Muscle of leg (tissue), 11 donors: ENCODE data around the gene PKD1L1. TPM values are rescaled to one million over a fixed set of nuclear protein-coding genes. Genes with fewer than 3 reads are reported as not detected.

Experiments used
- DNase-seq: peaks from one replicate; pipeline ENCODE4 v3.0.0; 2013
- H3K27ac ChIP-seq: one replicate; pipeline ENCODE4 v1.5.1; 2013; ENCODE audit warnings: mild to moderate bottlenecking, low read length, control low read depth
- H3K27me3 ChIP-seq: one replicate; pipeline ENCODE4 v1.6.1; 2013; ENCODE audit warnings: low read length; ENCODE audit not compliant: control insufficient read depth, insufficient read depth
- H3K36me3 ChIP-seq: one replicate; pipeline ENCODE4 v1.6.1; 2013; ENCODE audit warnings: low read length; ENCODE audit not compliant: control insufficient read depth, insufficient read depth
- H3K4me1 ChIP-seq: one replicate; pipeline ENCODE4 v1.6.1; 2013; ENCODE audit warnings: low read length; ENCODE audit not compliant: control insufficient read depth, insufficient read depth
- H3K4me3 ChIP-seq: one replicate; pipeline ENCODE4 v1.5.1; 2013; ENCODE audit warnings: low read length, control low read depth
- H3K9me3 ChIP-seq: replicated peaks from 2 replicates; pipeline ENCODE4 v1.6.1; 2013; ENCODE audit warnings: low read depth, low read length; ENCODE audit not compliant: control insufficient read depth
- WGBS: methylation state at CpG from one replicate; pipeline ENCODE4 v1.1.5; 2013; ENCODE audit warnings: missing lambda C conversion rate; ENCODE audit not compliant: insufficient coverage; 5-methylcytosine and 5-hydroxymethylcytosine counted together
- polyA plus RNA-seq, 8 donors: library from polyadenylated mRNA; unstranded; fragments of 120-200 nt; gene quantifications; one replicate each; pipeline versions ENCODE4 v1.2.1 to v1.2.3, GENCODE V29; 2013; ENCODE audit warnings: inconsistent platforms in 1 of 8, low replicate concordance in 1 of 8; ENCODE audit not compliant: insufficient read length in 8 of 8, insufficient read depth in 1 of 8
- total RNA-seq: library from RNA; stranded (reverse); fragments of 120-200 nt; gene quantifications from one replicate; pipeline ENCODE4 v1.2.4, GENCODE V29; 2013

Gene PKD1L1
- total and polyA plus RNA-seq, 9 donors = 0.27 to 1.9 (median 0.59) TPM

GRCh38 chr7:47878662-47879061 lies 69.6 kb downstream of the PKD1L1 start:
- no peak for DNase-seq
- Histone ChIP-seq H3K27ac (no peak overlapping the region), H3K4me1 (peaks cover 4% of the 10 kb centered on the region), H3K9me3 (no peaks in the 10 kb centered on the region), H3K27me3 (no peaks in the 10 kb centered on the region), H3K36me3 (no peaks in the 10 kb centered on the region), H3K4me3 (no peak overlapping the region)
- WGBS = 83% methylated on average over 3 of the region's 4 CpGs

GRCh38 chr7:47877336-47877735 lies 70.9 kb downstream of the PKD1L1 start:
- H3K4me3 ChIP-seq = no peak overlapping the region
- H3K27ac ChIP-seq = no peak overlapping the region
- no peaks in the 10 kb centered on the region for H3K4me1 ChIP-seq
- H3K9me3 ChIP-seq = no peaks in the 10 kb centered on the region
- H3K27me3 ChIP-seq = no peaks in the 10 kb centered on the region
- H3K36me3 ChIP-seq = no peaks in the 10 kb centered on the region
- no peak for DNase-seq
- 93% methylated on average over 7 of the region's 10 CpGs for WGBS

GRCh38 chr7:47875998-47876744 lies 72.1 kb downstream of the PKD1L1 start:
- WGBS = 64% methylated on average over 1 of the region's 2 CpGs
- no peak overlapping the region for H3K27ac ChIP-seq
- H3K9me3 ChIP-seq = no peaks in the 10 kb centered on the region
- H3K27me3 ChIP-seq = no peaks in the 10 kb centered on the region
- DNase-seq = no peak
- no peaks in the 10 kb centered on the region for H3K36me3 ChIP-seq
- H3K4me3 ChIP-seq = no peak overlapping the region
- no peaks in the 10 kb centered on the region for H3K4me1 ChIP-seq

- H3K9me3 ChIP-seq = no peaks in the 10 kb centered on the region
- DNase-seq = no peak
- no peaks in the 10 kb centered on the region for H3K4me1 ChIP-seq
- H3K27ac ChIP-seq = no peak overlapping the region
- no peaks in the 10 kb centered on the region for H3K27me3 ChIP-seq
- H3K4me3 ChIP-seq = no peak overlapping the region
- H3K36me3 ChIP-seq = no peaks in the 10 kb centered on the region
Observed at GRCh38 chr7:47875406-47875805, 72.9 kb downstream of the PKD1L1 start.

GRCh38 chr7:47873762-47874161 lies 74.5 kb downstream of the PKD1L1 start:
- H3K27ac ChIP-seq = no peak overlapping the region
- no peaks in the 10 kb centered on the region for H3K9me3 ChIP-seq
- H3K36me3 ChIP-seq = no peaks in the 10 kb centered on the region
- no peak for DNase-seq
- WGBS = 64% methylated on average over 4 of the region's 5 CpGs
- no peaks in the 10 kb centered on the region for H3K4me1 ChIP-seq
- no peaks in the 10 kb centered on the region for H3K27me3 ChIP-seq
- H3K4me3 ChIP-seq = no peak overlapping the region

- WGBS = no CpG with 5 or more reads among the region's 3 CpGs
- Histone ChIP-seq H3K27me3 (no peaks in the 10 kb centered on the region), H3K36me3 (no peaks in the 10 kb centered on the region), H3K27ac (no peak overlapping the region), H3K9me3 (no peaks in the 10 kb centered on the region), H3K4me1 (no peaks in the 10 kb centered on the region), H3K4me3 (no peak overlapping the region)
- DNase-seq = no peak
Observed at GRCh38 chr7:47867286-47867685, 81.0 kb downstream of the PKD1L1 start.

GRCh38 chr7:47866120-47866519 lies 82.1 kb downstream of the PKD1L1 start:
- no peak for DNase-seq
- Histone ChIP-seq H3K4me3 (no peak overlapping the region), H3K36me3 (no peaks in the 10 kb centered on the region), H3K9me3 (no peaks in the 10 kb centered on the region), H3K27ac (no peak overlapping the region), H3K27me3 (no peaks in the 10 kb centered on the region), H3K4me1 (no peaks in the 10 kb centered on the region)
- WGBS = 77% methylated on average over 3 of the region's 3 CpGs

GRCh38 chr7:47852330-47853245 lies 95.7 kb downstream of the PKD1L1 start:
- Histone ChIP-seq H3K4me1 (no peaks in the 10 kb centered on the region), H3K27me3 (no peaks in the 10 kb centered on the region), H3K9me3 (no peaks in the 10 kb centered on the region), H3K4me3 (no peak overlapping the region), H3K27ac (no peak overlapping the region), H3K36me3 (no peaks in the 10 kb centered on the region)
- DNase-seq = no peak
- WGBS = 85% methylated on average over 6 of the region's 9 CpGs

GRCh38 chr7:47847207-47847606 lies 101.1 kb downstream of the PKD1L1 start:
- DNase-seq = no peak
- H3K4me1 ChIP-seq = no peaks in the 10 kb centered on the region
- no peaks in the 10 kb centered on the region for H3K9me3 ChIP-seq
- WGBS = no CpG with 5 or more reads among the region's 5 CpGs
- H3K4me3 ChIP-seq = no peak overlapping the region
- no peaks in the 10 kb centered on the region for H3K27me3 ChIP-seq
- no peak overlapping the region for H3K27ac ChIP-seq
- no peaks in the 10 kb centered on the region for H3K36me3 ChIP-seq

GRCh38 chr7:47846138-47846836 lies 102.0 kb downstream of the PKD1L1 start:
- Histone ChIP-seq H3K4me1 (no peaks in the 10 kb centered on the region), H3K27me3 (no peaks in the 10 kb centered on the region), H3K36me3 (no peaks in the 10 kb centered on the region), H3K4me3 (no peak overlapping the region), H3K9me3 (no peaks in the 10 kb centered on the region), H3K27ac (no peak overlapping the region)
- WGBS = 80% methylated on average over 5 of the region's 7 CpGs
- DNase-seq = no peak
